Stimulated activated CD8-positive, alpha-beta memory T cell treated with anti-CD3 and anti-CD28 coated beads, Interleukin-4, amount 100 ng/mL, for 4 hours (primary cell): ENCODE data around the gene EFCAB12.
"Not testable (repeated sequence)": the region's sequence is repeated elsewhere in the genome, so short reads cannot be mapped to it uniquely, and the experiment has no call there.

Source experiments
- DNase-seq, 2 donors: peaks; one replicate each; pipeline ENCODE4 v3.0.0-alpha.2; 2020; ENCODE audit warnings: low read depth in 2 of 2, low spot score in 1 of 2

Gene EFCAB12

DNA sequence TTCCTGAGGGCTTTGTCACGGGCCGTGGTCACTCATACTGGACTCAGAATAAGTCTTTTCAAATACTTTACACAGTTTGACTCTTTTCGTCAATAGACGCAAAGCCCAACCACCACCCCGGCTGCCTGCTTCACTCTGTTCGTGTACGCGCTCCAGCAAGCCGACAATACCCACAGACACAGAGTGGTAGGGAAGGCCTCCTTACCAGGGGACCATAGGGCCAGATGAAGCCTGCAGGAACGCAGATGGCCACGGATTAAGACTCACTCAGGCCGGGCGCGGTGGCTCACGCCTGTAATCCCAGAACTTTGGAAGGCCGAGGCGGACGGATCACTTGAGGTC, 29.7 kb downstream of the EFCAB12 start:
- DNase-seq: no peak

DNA sequence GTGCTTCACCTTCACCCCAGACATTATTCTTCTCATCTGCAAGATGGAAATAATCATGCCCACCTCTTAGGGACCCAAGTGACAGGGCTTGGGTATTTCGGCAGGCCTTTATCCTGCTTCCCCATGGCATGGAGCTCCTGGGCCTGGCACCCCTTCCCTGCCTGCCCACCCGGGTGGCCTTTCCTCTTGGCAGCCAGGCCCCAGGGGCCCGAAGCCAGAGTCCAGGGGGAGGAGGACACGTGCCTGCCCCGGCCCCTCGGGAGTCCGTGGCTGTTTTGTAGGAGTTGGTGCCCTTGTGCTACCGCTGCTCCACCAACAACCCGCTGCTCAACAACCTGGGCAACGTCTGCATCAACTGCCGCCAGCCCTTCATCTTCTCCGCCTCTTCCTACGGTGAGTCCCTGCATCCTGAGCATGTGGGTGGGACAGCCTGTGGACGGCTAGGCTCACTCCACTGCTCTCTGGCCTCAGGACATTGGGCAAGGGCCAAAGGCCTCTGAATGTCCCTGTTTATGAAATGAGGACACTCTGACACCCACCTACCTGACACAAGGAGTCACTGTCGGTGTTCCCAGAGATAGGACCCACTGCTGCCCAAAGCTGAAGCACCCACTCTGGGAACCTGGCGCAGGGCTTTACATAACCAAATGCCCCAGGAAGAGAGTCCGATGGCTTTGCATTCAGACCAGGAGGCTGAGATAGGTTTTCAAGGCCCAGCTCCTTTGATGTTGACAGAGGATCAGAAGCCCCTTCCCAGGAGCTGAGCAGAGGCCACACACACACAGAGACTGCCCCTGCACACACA, 34.5 kb downstream of the EFCAB12 start:
- DNase-seq: not testable (repeated sequence)

DNA sequence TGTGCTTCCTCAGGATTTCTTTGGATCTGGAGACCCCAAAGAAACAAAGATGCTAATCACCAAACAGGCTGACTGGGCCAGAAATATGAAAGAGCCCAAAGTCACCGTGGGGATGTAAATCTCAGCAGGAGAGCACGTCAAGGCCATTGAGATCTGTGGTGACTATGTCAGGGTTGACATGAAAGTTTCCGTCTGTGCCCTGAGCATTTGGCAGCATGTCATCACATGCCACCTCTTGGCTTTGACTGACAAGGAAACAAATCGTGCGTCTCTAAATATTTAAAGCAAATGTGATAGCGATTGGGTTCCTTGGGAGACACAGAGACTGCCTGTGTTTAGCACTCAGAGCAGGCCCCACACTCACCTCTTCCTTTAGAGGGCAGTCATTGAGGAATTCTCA, 35.2 kb downstream of the EFCAB12 start:
- DNase-seq: no peak

DNA sequence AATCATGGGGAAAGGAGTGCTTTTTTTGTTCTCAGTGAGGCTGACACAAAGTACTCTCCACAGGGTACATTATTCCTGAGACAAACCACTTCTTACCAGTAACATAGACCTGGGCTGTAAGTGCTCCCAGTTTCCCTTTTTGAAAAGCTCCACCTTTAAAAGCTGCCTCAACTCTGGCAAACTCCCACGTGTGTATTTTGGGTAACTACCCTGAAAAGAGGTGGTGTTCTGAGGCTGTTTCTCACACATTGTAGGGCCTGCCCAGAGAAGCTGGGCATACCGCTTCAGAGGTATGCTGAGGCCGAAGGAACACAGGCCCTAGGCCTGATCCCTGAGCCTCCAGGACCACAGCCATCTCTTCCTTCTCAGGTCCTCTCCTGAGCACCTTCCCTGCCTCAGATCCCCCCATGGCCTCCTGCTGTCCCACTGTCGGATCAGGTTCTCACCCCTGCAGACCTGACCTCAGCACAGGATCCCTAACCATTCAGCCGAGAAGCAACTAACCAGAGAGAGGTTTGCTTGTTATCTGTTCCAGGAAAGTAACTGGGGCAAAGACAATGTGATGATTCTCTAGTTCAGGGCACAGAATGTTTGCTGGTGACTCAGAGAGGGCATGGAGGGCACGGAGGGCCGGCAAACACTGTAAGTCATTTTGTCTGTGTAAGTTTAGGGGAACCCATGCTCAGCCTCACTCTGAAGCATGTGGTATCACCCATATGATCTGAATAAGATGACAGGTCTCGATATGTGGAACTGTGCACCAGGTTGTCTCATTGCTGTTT, 36.1 kb downstream of the EFCAB12 start:
- not testable (repeated sequence) for DNase-seq

DNA sequence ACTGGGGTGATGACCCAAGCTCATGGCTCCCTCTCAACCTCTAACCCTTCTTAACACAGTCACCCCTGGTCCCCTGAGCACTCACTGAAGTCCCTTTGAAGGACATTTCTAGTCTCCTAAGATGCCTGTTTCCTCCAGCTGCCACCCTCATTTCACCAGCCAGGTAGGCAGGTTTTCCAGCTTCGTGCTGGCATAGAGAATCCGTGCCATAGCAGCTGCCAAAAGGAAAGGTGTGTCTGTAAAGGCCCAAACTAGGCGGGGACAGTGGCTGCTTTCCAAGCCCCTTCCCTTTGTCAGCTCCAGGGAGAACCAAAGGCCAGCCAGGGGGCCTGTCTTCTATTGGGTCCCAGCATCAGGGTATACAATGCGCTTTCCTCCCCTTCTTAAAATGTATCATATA, 36.9 kb downstream of the EFCAB12 start:
- not testable (repeated sequence) for DNase-seq

DNA sequence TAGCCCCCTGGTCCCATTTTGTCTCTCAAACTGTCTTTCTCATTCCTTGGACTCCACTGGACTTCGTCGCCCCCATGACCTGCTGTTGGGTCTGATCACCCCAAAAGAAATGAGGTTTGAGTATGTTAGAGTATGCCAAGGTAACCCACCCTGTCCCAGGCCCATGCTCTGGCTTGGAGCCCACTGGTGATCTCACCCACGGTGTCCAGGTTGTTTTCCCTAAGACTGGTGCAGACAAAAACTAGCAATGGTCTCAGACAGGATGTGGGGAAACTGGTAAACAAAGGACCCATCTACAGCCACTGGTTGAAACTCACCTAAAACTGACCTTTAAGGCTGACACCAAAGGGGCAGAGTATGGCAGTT, 38.9 kb downstream of the EFCAB12 start:
- no peak for DNase-seq

DNA sequence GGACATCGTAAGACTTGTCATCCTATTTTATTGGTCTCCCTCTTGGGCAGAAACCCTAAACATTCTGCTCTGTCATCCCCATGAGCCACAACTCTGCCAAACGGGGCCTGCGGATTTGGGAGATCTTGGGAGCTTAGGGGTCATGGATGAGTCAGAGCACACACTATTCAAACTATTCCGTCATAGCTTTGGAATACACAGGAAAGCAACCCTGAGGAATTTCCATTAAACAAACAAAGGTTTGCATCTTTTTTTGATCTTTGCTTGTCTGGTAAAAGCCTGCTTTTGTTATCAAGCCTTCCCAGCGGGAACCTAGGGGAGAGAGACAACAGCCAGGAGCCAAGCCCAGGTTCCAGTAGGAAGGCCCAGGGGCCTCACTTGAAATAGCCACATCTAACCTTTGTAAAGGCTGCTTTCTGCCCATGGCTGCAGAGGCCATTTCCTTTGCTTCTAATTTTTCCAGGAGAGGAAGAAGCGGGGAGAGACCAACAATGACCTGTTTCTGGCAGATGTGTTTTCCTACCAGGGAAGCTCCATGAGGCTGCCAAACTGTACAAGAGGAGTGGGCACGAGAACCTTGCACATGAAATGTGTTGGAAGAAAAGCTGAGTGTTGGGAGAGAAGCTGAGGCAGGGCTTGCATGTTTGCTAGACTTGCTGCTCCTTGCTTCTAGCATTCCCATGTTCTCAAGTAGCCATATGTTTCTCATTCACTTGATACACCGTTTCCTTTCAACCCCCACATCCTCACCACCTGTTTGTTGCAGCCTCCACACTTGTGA, 39.5 kb downstream of the EFCAB12 start:
- not testable (repeated sequence) for DNase-seq

DNA sequence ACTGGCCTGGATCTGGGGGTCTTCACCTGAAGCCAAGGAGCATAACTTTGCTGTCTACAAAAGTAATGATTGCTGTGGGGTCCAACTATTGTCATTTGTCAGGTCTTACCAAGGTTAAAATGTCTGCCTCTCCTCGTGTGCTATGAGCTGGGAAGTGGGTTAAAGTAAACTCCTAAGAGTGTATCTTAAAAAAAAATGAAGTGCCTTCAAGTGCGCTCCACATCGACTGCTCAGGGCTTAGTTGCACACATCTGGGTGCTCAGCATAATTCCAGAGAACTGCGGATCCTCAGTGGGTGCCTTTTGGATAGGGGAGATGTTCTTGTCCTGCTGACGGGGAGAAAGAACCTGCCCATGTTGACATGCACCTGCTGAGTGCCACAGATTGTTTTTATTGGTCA, 40.9 kb downstream of the EFCAB12 start:
- DNase-seq: no peak

DNA sequence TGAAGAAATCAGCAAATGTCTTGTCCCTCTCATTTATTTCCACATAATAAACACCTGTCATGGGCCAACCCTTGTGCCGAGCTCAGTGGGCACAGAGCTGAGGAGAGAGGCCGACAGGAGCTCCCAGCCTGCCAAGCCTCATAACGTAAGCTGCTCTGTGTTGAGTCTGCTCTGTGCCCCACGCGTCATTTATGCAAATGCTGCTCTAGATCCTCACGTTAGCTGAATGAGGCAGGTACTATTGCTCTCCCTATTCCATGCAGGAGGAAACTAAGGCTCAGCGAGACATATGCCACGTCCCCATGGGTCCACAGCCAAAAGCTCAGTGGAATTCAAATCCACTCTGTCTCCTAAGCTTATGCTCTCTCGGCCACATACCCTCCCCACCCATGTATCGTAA, 41.5 kb downstream of the EFCAB12 start:
- no peak for DNase-seq

DNA sequence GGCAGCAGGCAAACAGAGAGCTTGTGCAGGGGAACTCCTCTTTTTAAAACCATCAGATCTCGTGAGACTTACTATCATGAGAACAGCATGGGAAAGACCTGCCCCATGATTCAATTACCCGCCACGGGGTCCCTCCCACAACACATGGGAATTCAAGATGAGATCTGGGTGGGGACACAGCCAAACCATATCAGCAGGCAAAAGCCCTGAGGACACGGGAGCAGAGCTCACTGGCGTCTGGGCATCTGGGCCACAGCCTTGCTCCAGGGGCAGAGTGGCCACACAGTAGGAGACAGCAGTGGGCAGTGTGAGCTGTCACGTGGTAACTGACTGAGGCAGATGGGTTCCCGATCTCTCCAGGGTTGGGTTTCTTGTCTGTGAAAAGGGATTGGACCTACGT, 42.9 kb downstream of the EFCAB12 start:
- DNase-seq: not testable (repeated sequence)

DNA sequence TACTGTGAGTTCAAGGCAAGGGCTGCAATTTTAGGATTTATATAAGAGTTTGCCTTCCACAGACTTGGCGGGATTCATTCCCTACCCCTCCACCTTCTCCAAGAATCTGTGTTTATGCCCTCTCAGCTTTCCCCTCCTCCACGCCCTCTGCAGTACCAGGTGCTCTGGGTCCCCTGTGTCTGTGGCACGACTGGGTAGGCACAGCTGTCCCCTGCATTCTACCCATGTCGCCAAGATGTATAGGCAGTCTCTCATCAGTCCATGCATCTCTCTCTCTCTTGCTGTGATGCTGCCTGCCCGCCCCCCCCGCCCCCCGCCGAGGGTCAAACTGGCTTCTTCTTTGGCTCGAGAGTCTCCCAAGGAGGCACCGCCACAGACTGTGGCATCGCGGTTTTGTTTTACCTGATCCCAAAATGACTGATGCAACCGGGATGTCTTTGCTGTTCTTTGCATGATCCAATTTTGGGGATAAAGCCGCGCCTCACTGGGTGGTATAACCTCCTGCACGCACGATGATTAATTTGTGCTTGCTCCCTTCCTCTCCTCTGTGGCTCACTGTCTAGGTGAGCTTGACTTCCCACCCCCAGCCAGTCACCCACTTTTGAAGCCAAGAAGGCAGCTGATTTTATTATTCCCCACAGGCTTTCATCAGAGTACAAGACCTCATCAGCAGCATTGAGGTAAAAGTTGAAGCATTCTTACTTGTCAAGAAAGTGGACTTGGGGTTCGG, 43.7 kb downstream of the EFCAB12 start:
- DNase-seq: no peak

DNA sequence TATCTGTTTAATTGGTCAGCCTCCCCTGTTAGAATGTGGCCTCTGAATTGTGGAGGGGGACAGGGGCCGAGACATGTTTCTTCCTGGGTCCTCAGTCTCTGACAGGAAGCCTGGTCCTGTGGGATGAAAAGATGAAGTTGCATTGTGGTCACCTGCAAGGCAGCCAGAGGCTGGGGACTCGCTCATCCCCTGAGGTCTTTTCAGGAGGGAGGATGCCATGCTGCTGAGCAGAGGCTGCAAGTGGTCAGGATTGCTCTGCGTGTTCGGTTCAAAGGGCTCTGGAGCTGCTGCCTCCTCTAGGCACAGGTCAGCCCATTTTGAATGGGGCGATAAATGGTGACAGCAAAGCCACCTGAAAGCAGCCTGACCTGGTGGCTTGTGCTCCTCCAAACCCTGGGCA, 44.3 kb downstream of the EFCAB12 start:
- not testable (repeated sequence) for DNase-seq

DNA sequence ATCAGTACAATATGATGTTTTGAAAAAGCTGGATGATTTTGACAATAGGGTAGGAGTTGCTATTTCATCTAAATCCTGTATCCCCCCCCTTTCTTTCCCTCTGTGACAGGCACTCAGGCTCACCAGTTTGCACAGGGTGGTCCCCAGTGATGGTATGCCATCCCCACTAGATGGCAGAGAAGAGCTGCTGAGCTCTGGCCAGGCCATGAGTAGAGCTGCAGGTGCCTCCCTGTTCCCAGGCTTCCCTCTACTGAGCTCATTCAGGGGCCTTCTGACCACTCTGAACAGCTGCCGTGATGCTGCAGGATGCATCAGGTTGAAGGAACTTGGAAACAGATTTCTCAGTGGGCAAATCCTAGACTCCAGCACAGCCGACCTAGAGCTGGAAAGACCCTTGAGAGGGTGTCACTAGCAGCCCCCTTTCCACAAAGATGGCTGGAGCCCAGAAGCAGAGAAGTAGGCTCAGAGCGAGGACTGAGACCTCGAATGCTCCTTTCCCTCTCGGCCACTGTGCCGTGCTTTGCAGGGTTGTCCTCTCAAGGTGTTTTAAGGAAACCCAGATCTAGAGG, 45.1 kb downstream of the EFCAB12 start:
- peak in 1 of 2 donors; percentile 6 for DNase-seq

DNA sequence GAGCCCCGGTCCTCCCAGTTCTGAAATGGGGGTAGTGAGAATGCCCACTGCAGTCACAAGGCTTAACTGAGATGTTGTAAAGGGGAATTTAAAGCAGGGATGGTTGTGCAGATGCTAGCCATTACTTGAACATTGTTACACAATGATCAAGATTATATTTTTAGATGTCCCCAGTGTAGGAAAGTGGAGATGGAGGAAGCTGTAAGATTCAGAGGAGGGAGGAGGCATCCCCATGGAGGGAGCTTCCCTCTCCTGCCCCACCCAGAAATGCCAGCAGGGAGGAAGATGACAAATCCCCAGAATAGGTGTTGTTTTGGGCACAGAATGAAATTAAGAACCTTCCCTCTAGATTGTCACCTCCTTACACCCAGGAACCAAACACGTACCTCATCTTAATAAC, 46.1 kb downstream of the EFCAB12 start:
- no peak for DNase-seq

DNA sequence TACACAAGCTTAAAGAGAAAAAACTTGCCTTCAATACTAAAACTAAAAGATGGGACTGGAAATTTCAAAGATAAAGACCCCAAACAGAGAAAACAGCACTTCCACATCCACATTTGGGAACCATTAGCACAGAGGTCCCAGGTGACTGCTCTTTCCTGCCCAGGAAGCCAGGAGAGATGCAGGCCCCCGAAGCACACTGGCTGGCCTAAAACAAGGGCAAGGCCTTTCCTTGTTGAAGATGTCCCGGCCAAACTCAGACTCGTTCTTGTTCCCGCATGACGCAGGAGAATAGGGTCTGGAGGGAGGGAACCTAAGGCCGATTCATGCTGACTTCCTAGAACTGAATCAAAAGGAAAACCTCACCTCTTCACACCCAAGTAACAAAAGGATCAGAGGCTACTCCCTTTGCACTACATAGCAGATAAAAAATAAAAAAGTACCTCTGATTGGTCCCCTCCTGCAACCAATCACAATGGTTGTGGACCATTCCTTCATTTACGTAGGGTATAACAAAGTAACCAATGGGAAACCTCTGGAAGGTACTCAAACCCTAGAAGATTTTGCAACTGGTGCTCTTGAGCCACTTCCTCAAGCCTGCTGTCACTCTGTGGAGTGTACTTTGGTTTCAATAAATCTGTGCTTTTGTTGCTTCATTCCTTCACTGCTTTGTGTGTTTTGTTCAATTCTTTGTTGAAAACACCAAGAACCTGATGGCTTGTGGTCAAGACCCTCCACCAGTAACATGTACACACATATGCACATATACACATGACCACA, 48.7 kb downstream of the EFCAB12 start:
- no peak for DNase-seq

DNA sequence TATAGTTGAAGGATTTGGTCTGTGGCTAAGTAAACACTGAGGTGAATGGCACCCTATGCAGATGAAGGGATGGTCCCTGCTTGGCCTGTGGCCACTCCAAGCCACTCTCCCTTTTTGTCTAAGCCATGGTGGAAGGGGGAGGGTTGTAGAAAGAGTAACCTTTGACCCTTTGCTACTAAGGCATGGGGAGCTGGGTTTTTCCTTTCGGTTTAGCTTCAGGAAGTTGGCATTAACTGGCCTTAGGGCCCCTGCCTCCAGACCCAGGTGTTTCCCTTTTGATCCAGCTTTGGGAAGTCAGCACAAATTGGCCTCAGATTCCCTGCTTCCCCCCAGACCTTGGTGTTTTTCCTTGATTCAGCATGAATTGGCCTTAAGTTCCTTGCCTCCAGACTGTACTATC, 49.5 kb downstream of the EFCAB12 start:
- DNase-seq: no peak

DNA sequence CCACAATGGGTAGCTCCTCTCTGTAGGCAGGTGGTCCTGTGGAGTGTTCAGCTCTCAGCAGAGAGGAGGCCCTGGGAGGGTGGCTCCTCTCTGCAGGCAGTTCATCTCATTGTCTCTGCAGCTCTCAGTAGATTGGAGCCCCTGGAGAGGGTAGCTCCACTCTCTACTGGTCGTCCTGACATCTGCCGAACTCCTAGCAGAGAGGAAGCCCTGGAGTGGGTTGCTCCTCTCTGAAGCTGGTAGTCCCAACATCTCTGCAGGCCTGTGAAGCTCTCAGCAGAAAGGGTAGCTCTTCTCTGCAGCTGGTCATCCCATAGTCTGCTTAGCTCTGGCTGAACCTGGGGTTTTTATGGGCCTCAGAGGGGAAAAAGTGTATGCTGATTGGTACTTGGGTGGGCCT, 50.8 kb downstream of the EFCAB12 start:
- DNase-seq: no peak

DNA sequence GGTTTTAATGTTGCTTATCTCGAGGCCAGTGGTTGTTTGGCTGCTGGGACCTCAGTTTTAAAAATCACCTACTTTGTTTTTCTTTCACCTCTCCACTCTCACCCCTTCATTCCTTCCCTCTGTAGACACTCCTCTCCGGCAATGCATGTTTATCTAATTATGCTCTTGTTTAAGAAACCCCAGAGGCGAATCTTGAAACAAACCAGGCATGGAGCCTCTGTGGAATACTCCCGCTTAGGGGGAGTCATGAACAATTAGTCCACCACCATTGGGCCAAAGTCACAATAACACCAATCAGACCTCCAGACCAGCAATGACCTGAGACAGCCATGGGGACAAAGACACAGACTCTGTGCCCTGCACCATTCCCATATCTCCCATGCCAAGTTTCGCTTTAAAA, 53.3 kb downstream of the EFCAB12 start:
- no peak for DNase-seq

DNA sequence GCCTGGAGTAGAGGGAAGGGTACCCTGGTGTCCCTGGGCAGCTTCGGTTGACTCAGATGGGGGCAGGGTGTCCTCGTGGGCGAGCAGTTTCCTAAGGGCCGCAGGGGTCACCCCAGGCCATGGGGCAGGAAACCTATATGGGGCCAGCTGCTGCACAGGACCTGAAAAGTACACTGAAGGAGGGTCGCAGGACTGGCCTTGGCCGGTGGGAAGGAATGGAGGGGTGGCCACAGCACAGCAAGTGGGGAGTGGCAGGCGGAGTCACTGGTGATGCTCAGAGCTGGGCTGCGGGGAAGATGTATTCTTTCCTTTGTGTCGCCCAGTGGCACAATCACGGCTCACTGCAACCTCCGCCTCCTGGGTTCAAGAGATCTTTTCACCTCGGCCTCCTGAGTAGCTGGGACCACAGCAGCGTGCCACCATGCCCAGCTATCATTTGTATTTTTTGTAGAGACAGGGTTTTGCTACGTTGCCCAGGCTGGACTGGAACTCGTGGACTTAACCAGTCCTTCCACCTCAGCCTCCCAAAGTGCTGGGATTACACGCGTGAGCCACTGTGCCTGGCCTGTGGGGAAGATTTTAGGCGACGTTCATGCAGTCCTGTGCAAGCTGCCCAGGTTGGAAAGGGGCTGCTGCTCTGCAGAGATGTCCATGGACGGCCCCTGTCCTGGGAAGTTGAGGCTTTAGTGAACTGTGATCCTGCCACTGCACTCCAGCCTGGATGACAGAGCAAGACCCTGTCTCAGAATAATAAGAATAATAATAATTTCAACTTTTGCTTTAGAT, 57.2 kb downstream of the EFCAB12 start:
- no peak for DNase-seq
